Renal cortex interstitium (tissue), 15 donors: ENCODE data around the gene GSTA1. TPM values are rescaled to one million over a fixed set of nuclear protein-coding genes. Genes with fewer than 3 reads are reported as not detected.
"Not testable (repeated sequence)": the region's sequence is repeated elsewhere in the genome, so short reads cannot be mapped to it uniquely, and the experiment has no call there.

ENCODE experiments used
- DNase-seq, 11 donors: peaks; one replicate each; pipeline ENCODE4 v3.0.0-alpha.2; 2013; ENCODE audit warnings: low read depth in 9 of 11, low spot score in 4 of 11; ENCODE audit errors: extremely low read depth in 1 of 11
- long read RNA-seq, 16 experiments: transcript quantifications; one replicate each; lab custom pipeline, GENCODE V29; 2026
- polyA plus RNA-seq, 3 donors: library from polyadenylated mRNA; unstranded; fragments of 120-200 nt; gene quantifications; one replicate each; pipeline ENCODE4 v1.2.1, GENCODE V29; 2013; ENCODE audit not compliant: insufficient read length in 3 of 3

The GSTA1 gene
- polyA plus RNA-seq = 1 to 10 TPM in 2 of 3 donors, under 1 TPM in 1; 0.83 to 1.8 (median 1.2) TPM
- long read RNA-seq, donor 1 = 0 reads
- long read RNA-seq, donor 2, partial matches to known transcripts = 0 of 1 reads
- long read RNA-seq, donor 2, other reads (novel, unspliced or antisense) = 0 of 1 reads
- long read RNA-seq, donor 3, transcript GSTA1-201 (7 exons, 1,019 nt) = major isoform, 6 of 6 reads
- long read RNA-seq, donor 3, partial matches to known transcripts = 0 of 6 reads
- long read RNA-seq, donor 3, other reads (novel, unspliced or antisense) = 0 of 6 reads
- long read RNA-seq, donor 4 = 0 reads
- long read RNA-seq, donor 5 = 0 reads
- long read RNA-seq, donor 6 = 0 reads
- long read RNA-seq, donor 7 = 0 reads
- long read RNA-seq, donor 8 = 0 reads
- long read RNA-seq, donor 9 = 0 reads
- long read RNA-seq, donor 10 = 0 reads
- long read RNA-seq, donor 11 = 0 reads
- long read RNA-seq, donor 12, partial matches to known transcripts = 0 of 4 reads
- long read RNA-seq, donor 12, other reads (novel, unspliced or antisense) = 0 of 4 reads
- long read RNA-seq, donor 13 = 0 reads
- long read RNA-seq, donor 14, partial matches to known transcripts = 0 of 1 reads
- long read RNA-seq, donor 14, other reads (novel, unspliced or antisense) = 0 of 1 reads
- long read RNA-seq, donor 15, partial matches to known transcripts = 0 of 1 reads
- long read RNA-seq, donor 15, other reads (novel, unspliced or antisense) = 0 of 1 reads
- long read RNA-seq, donor 16, partial matches to known transcripts = 0 of 3 reads
- long read RNA-seq, donor 16, other reads (novel, unspliced or antisense) = 0 of 3 reads

GRCh38 chr6:52803668-52804255 is at the start of gene GSTA1:
TSS of gene GSTA1 (minus strand) at chr6:52803816. CDS start at chr6:52799267, 4,549 bp downstream.
- not testable (repeated sequence) for DNase-seq

- DNase-seq = no peak
Observed at GRCh38 chr6:52849137-52849536, 45.5 kb upstream of the GSTA1 start.

GRCh38 chr6:52846002-52846401 is 42.4 kb upstream of the GSTA1 start:
- DNase-seq = no peak

GRCh38 chr6:52843605-52844004 is 40.0 kb upstream of the GSTA1 start:
- DNase-seq = no peak

- no peak for DNase-seq
Observed at GRCh38 chr6:52840763-52841585, 37.4 kb upstream of the GSTA1 start, which contains the start of gene GSTA5. TSS of gene GSTA5 (minus strand) at chr6:52840813.

GRCh38 chr6:52839124-52840055 is 35.8 kb upstream of the GSTA1 start:
- DNase-seq = peak in 6 of 11 donors; percentile 15 to 31 (median 22)

GRCh38 chr6:52834481-52834880 is 30.9 kb upstream of the GSTA1 start:
- DNase-seq = no peak

GRCh38 chr6:52830869-52831268 is 27.3 kb upstream of the GSTA1 start:
- not testable (repeated sequence) for DNase-seq

- no peak for DNase-seq
Observed at GRCh38 chr6:52829046-52829817, 25.6 kb upstream of the GSTA1 start.

GRCh38 chr6:52828621-52829020 is 25.0 kb upstream of the GSTA1 start:
- DNase-seq = not testable (repeated sequence)

- DNase-seq = not testable (repeated sequence)
Observed at GRCh38 chr6:52827073-52827783, 23.6 kb upstream of the GSTA1 start.

- no peak for DNase-seq
Observed at GRCh38 chr6:52826513-52826912, 22.9 kb upstream of the GSTA1 start.

GRCh38 chr6:52825900-52826459 is 22.4 kb upstream of the GSTA1 start:
- not testable (repeated sequence) for DNase-seq

- not testable (repeated sequence) for DNase-seq
Observed at GRCh38 chr6:52825270-52825793, 21.7 kb upstream of the GSTA1 start.

- DNase-seq = no peak
Observed at GRCh38 chr6:52821842-52822241, 18.2 kb upstream of the GSTA1 start.

- no peak for DNase-seq
Observed at GRCh38 chr6:52820198-52820597, 16.6 kb upstream of the GSTA1 start.
